Kidney capillary endothelial cell (primary cell): ENCODE results near the gene RAB43.

Experiments
- DNase-seq: peaks from one replicate; pipeline ENCODE4 v3.0.0-alpha.2; 2018; ENCODE audit warnings: low spot score

RAB43 gene

DNA sequence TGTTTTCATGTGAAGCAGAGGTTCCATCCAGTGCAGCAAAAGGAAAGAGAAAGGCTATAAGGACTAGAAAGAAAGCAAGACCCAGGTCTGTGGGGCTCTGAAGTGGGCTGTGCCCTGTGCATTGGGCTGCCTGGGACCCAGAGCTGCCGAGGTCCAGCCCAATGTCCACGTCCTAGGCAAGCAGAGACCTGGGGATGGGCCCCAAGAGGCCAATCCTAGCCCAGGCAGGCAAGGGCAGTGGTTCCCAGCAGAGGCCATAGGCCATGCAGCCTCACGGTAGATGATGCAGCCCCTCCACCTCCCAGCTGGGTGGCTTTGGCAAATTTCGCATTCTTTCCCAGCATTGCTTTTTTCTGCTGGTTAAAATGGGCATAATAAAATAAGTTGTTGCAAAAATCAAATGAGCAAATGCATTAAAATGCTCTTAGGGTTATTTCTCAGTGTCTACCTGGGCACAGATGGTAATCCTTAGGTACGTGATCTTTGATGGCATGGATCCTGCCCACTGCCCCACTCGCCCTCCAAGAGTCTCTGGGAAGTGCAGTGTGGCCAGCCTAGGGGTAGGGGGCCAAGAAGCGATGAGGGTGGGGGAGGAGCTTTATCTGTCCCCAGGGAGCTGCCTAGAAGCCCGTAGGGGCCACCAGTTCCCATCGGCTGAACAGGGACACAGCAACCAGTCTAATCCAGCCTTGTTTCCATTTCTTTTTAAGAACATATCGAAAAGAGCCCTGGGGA is 83.3 kb downstream of the RAB43 start:
- no peak for DNase-seq
